ENCODE data around the gene OR5T3.
"Not testable (repeated sequence)": the region's sequence is repeated elsewhere in the genome, so short reads cannot be mapped to it uniquely, and the experiment has no call there.

OR5T3 gene

GRCh38 chr11:56251954-56252353 is at the start of gene OR5T3:
Gene OR5T3, plus strand, starts transcription at chr11:56252254. Its CDS starts 0 bp downstream, at chr11:56252254.
- no peak for DNase-seq (ENCODE audit: low read depth)

- no peak for DNase-seq (ENCODE audit: low read depth)
These were observed 44.3 kb upstream of the OR5T3 start for GRCh38 chr11:56207790-56208189.

DNA sequence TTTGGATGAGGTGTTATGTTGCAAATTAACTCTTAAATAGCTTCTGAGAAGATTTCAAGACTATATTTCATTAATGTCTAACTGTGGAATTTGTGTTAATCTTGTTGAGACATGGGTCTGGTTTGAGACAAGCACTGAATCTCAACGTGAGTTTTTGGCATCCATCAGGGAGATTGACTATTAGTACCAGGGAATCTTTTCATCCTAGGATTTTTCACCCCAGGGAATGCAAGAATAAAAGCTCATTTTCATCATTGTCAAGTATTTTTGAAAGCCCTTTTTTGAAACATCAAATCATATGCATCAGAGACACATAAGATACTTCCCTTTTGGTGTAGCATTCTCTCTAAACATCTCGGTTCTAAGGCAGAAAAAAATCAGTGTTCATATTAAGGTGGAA is 37.5 kb upstream of the OR5T3 start:
- DNase-seq (ENCODE audit: low read depth), result no peak

DNA sequence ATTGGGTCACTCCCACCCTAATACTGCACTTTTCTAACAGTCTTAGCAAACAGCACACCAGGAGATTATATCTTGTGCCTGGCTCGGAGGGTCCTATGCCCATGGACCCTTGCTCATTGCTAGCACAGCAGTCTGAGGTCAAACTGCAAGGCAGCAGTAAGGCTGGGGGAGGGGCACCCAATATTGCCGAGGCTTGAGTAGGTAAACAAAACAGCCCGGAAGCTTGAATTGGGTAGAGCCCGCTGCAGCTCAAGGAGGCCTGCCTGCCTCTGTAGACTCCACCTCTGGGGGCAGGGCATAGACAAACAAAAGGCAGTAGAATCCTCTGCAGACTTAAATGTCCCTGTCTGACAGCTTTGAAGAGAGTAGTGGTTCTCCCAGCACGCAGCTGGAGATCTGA is 32.3 kb upstream of the OR5T3 start:
- not testable (repeated sequence) for DNase-seq (ENCODE audit: low read depth)

DNA sequence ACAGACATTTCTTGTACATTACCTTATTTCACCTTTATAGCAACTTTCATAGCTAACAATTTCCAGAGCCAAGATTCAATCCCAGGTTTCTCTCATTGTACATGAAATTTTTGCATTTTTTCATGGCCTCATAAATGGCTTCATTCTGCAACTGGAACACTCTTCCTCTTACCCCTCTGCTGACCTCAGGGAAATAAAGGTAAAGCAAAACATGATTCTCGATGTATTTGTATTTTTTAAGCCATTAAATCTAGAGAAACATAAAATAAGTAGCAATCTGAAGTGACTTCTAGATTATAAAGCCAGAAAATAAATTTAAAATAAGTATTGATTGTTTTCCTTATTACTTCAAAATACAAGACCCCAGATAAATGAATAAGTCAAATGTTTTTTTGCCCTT is 17.9 kb upstream of the OR5T3 start, which contains the start of gene OR5T2:
OR5T2 (minus strand) TSS at position 101 of the 400 bp plus-strand sequence. CDS start 1,193 bp downstream, outside the sequence.
- no peak for DNase-seq (ENCODE audit: low read depth)

GRCh38 chr11:56271092-56271491 is 19.0 kb downstream of the OR5T3 start:
- no peak for DNase-seq (ENCODE audit: low read depth)

GRCh38 chr11:56273854-56274253 is 21.8 kb downstream of the OR5T3 start, which contains the start of gene OR5T1:
Gene OR5T1, plus strand, starts transcription at chr11:56274154. Its CDS starts 1,485 bp downstream, at chr11:56275639.
- DNase-seq (ENCODE audit: low read depth), result no peak

- no peak for DNase-seq (ENCODE audit: low read depth)
These were observed 40.1 kb downstream of the OR5T3 start, which contains the start of gene OR8H1 for GRCh38 chr11:56292154-56292553. Gene OR8H1, minus strand, starts transcription at chr11:56292254. Its CDS starts 1,192 bp downstream, at chr11:56291062.

DNA sequence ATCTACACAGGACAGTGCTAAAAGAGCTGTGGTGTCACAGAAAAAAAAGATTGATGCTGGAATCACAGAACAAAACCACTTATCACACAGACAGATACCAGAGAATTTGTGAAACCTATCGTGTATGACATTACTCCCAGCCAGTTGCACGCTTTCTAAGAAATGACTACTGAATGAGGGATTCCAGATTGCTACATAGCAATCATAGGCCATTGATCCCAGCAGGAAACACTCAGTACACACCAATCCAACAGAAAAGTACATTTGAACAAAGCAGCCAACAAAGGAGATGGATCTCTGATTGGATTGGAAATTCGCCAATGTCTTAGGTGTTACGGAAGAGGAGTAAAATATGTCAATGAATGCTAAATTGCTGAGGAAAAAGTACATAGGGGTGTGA is 44.8 kb downstream of the OR5T3 start:
- no peak for DNase-seq (ENCODE audit: low read depth)

Data from activated T-cell treated with anti-CD3 and anti-CD28 coated beads for 1 hour (primary cell).